Keratinocyte (primary cell): ENCODE data around the gene MDFI. TPM values are rescaled to one million over a fixed set of nuclear protein-coding genes. Genes with fewer than 3 reads are reported as not detected.

Experiments
- DNase-seq: peaks from one replicate; pipeline ENCODE4 v3.0.0-alpha.2; 2011; ENCODE audit warnings: low read depth, missing footprints, low spot score
- FAIRE-seq: peaks from 2 replicates; lab custom pipeline; 2011; peaks lifted over from hg19 to GRCh38; lab: Jason Lieb, UNC
- H2AFZ ChIP-seq: 2 replicates; pipeline ENCODE4 v1.6.0; 2012; ENCODE audit warnings: low read length, control low read depth, inconsistent platforms; ENCODE audit not compliant: control insufficient read depth
- H3K27ac ChIP-seq: 2 replicates; pipeline ENCODE4 v1.5.1; 2011; ENCODE audit warnings: low read length; ENCODE audit not compliant: control insufficient read depth, insufficient read depth
- H3K27me3 ChIP-seq: 3 replicates; pipeline ENCODE4 v1.6.0; 2011; ENCODE audit warnings: low read length; ENCODE audit not compliant: control insufficient read depth, insufficient read depth; ENCODE audit errors: extremely low read depth
- H3K36me3 ChIP-seq, 2 experiments: 2 replicates in 1 of 2; 3 replicates in 1 of 2; pipeline ENCODE4 v1.5.1; 2011; ENCODE audit warnings: low read length in 2 of 2, mild to moderate bottlenecking in 1 of 2; ENCODE audit not compliant: control insufficient read depth in 2 of 2, insufficient read depth in 2 of 2; ENCODE audit errors: extremely low read depth in 1 of 2
- H3K4me1 ChIP-seq: 3 replicates; pipeline ENCODE4 v1.5.1; 2011; ENCODE audit warnings: low read length; ENCODE audit not compliant: control insufficient read depth, insufficient read depth; ENCODE audit errors: extremely low read depth
- H3K4me2 ChIP-seq: 3 replicates; pipeline ENCODE4 v1.6.0; 2011; ENCODE audit warnings: low read depth, low read length; ENCODE audit not compliant: control insufficient read depth, insufficient read depth; ENCODE audit errors: extremely low read depth
- H3K4me3 ChIP-seq, 3 experiments: fragments of 200-600 bp in 1 of 3; sonication (generic) in 1 of 3; 2 replicates in 2 of 3; 3 replicates in 1 of 3; pipeline ENCODE4 v1.5.1; 2011 to 2016; ENCODE audit warnings: low read length in 3 of 3, mild to moderate bottlenecking in 3 of 3, control low read depth in 2 of 3, inconsistent platforms in 1 of 3, low read depth in 1 of 3, mixed read lengths in 1 of 3, mixed run types in 1 of 3, moderate library complexity in 1 of 3; ENCODE audit not compliant: control insufficient read depth in 2 of 3, insufficient read depth in 2 of 3; ENCODE audit errors: extremely low read depth in 1 of 3
- H3K79me2 ChIP-seq: 2 replicates; pipeline ENCODE4 v1.6.0; 2012; ENCODE audit warnings: low read length; ENCODE audit not compliant: control insufficient read depth, insufficient read depth
- H3K9ac ChIP-seq: 3 replicates; pipeline ENCODE4 v1.6.0; 2011; ENCODE audit warnings: low read length; ENCODE audit not compliant: control insufficient read depth, insufficient read depth; ENCODE audit errors: extremely low read depth
- H3K9me1 ChIP-seq: 3 replicates; pipeline ENCODE4 v1.6.0; 2011; ENCODE audit warnings: low read length; ENCODE audit not compliant: control insufficient read depth, insufficient read depth; ENCODE audit errors: extremely low read depth
- H3K9me3 ChIP-seq: 2 replicates; pipeline ENCODE4 v1.5.1; 2012; ENCODE audit warnings: low read depth, low read length; ENCODE audit not compliant: control insufficient read depth
- H4K20me1 ChIP-seq: 3 replicates; pipeline ENCODE4 v1.6.0; 2011; ENCODE audit warnings: low read length; ENCODE audit not compliant: control insufficient read depth, insufficient read depth; ENCODE audit errors: extremely low read depth
- CTCF ChIP-seq, 3 experiments: IDR thresholded peaks in 1 of 3; conservative IDR thresholded peaks in 1 of 3; optimal IDR thresholded peaks in 1 of 3; 2 replicates in 2 of 3; 3 replicates in 1 of 3; pipeline versions ENCODE3 to v1.5.1; 2011; ENCODE audit warnings: low read length in 3 of 3, mild to moderate bottlenecking in 3 of 3, moderate library complexity in 2 of 3, control low read depth in 1 of 3, inconsistent platforms in 1 of 3; ENCODE audit not compliant: insufficient read depth in 2 of 3; ENCODE audit errors: extremely low read depth in 1 of 3
- EZH2 ChIP-seq: IDR thresholded peaks from one replicate; pipeline ENCODE4 v1.6.1; 2012; ENCODE audit warnings: inconsistent platforms, mild to moderate bottlenecking, low read length, moderate library complexity
- dilution Hi-C: fragments of 300-500 bp; cut with MboI; formaldehyde crosslinking; loops from one replicate; pipeline ENCODE4 v1.7.0; 2020; ENCODE audit warnings: low sequenced_read_pairs; ENCODE audit not compliant: extremely low pct_ligation_motif_present
- polyA plus RNA-seq, 5 experiments: library from polyadenylated mRNA; depleted of rRNA in 3 of 5; stranded (reverse) in 3 of 5; stranded (forward) in 1 of 5; unstranded in 1 of 5; fragments of >200 nt; gene quantifications; 1 replicate in 1 of 5; 2 replicates in 3 of 5; 3 replicates in 1 of 5; pipeline versions ENCODE4 v1.2.1 to v1.2.3, GENCODE V29; 2011 to 2012; ENCODE audit warnings: missing spikeins in 2 of 5, low read depth in 1 of 5, low replicate concordance in 1 of 5

Gene MDFI
- polyA plus RNA-seq, 1 donor (not counting 4 experiments of a cell fraction or from before 2014, with no cell fraction given) = 60.1 TPM

GRCh38 chr6:41684311-41685180 is 46.3 kb downstream of the MDFI start:
- H3K9me1 ChIP-seq = no peaks in the 10 kb centered on the region
- no peak for DNase-seq
- no peak overlapping the region for H3K4me3 ChIP-seq
- no peaks in the 10 kb centered on the region for H3K9me3 ChIP-seq
- peaks cover 2% of the 10 kb centered on the region for H3K4me1 ChIP-seq
- FAIRE-seq = no peak
- no peak for TF ChIP-seq CTCF (optimal IDR thresholded peaks at IDR 0.05 in 1 of 3, IDR thresholded peaks at IDR 0.05 in 1 of 3, conservative IDR thresholded peaks at IDR 0.05 in 1 of 3; ENCODE audit: extremely low read depth in 1 of 3, insufficient read depth in 2 of 3, low read length in 3 of 3)
- no peak for TF ChIP-seq EZH2
- H3K79me2 ChIP-seq = no peaks in the 10 kb centered on the region
- peaks cover 0 to 2% of the 10 kb centered on the region in 2 experiments for H3K36me3 ChIP-seq
- H2AFZ ChIP-seq = no peak overlapping the region
- H4K20me1 ChIP-seq = no peaks in the 10 kb centered on the region
- H3K27me3 ChIP-seq = no peaks in the 10 kb centered on the region
- dilution Hi-C loops = no loop called here
- H3K4me2 ChIP-seq = no peak overlapping the region
- H3K9ac ChIP-seq = no peak overlapping the region
- no peak overlapping the region for H3K27ac ChIP-seq

GRCh38 chr6:41685641-41686380 is 47.5 kb downstream of the MDFI start:
- H3K79me2 ChIP-seq = no peaks in the 10 kb centered on the region
- no peak for FAIRE-seq
- no peaks in the 10 kb centered on the region for H4K20me1 ChIP-seq
- no peak overlapping the region for H3K27ac ChIP-seq
- H3K4me1 ChIP-seq = peaks cover 2% of the 10 kb centered on the region
- H3K4me3 ChIP-seq = no peak overlapping the region
- no peaks in the 10 kb centered on the region for H3K27me3 ChIP-seq
- peaks cover 0 to 4% of the 10 kb centered on the region in 2 experiments for H3K36me3 ChIP-seq
- dilution Hi-C loops = no loop called here
- no peak for TF ChIP-seq CTCF (optimal IDR thresholded peaks at IDR 0.05 in 1 of 3, IDR thresholded peaks at IDR 0.05 in 1 of 3, conservative IDR thresholded peaks at IDR 0.05 in 1 of 3; ENCODE audit: extremely low read depth in 1 of 3, insufficient read depth in 2 of 3, low read length in 3 of 3)
- no peak for TF ChIP-seq EZH2
- H3K4me2 ChIP-seq = no peak overlapping the region
- H3K9ac ChIP-seq = no peak overlapping the region
- no peaks in the 10 kb centered on the region for H3K9me1 ChIP-seq
- no peak for DNase-seq
- H3K9me3 ChIP-seq = no peaks in the 10 kb centered on the region
- no peak overlapping the region for H2AFZ ChIP-seq
